ENCODE measurements around the gene EIF4A2.

Gene EIF4A2

GRCh38 chr3:186783058-186783730 is at the start of gene EIF4A2:
Gene EIF4A2 (plus strand): TSS chr3:186783577. CDS start chr3:186783611, 34 bp downstream.
- peak; percentile 87 for DNase-seq

GRCh38 chr3:186742618-186743380 is 40.6 kb upstream of the EIF4A2 start:
- DNase-seq, result no peak

GRCh38 chr3:186743666-186744065 is 39.7 kb upstream of the EIF4A2 start:
- no peak for DNase-seq

GRCh38 chr3:186746008-186746407 is 37.4 kb upstream of the EIF4A2 start:
- DNase-seq, result no peak

- no peak for DNase-seq
These were observed 33.1 kb upstream of the EIF4A2 start for GRCh38 chr3:186750316-186750715.

- DNase-seq, result no peak
These were observed 31.9 kb upstream of the EIF4A2 start for GRCh38 chr3:186751480-186751879.

GRCh38 chr3:186754006-186754405 is 29.4 kb upstream of the EIF4A2 start:
- no peak for DNase-seq

GRCh38 chr3:186754871-186755270 is 28.5 kb upstream of the EIF4A2 start:
- DNase-seq, result no peak

- DNase-seq, result no peak
These were observed 26.2 kb upstream of the EIF4A2 start for GRCh38 chr3:186757214-186757613.

GRCh38 chr3:186757686-186758220 is 25.6 kb upstream of the EIF4A2 start:
- DNase-seq, result no peak

GRCh38 chr3:186759231-186759930 is 24.0 kb upstream of the EIF4A2 start:
- no peak for DNase-seq

- DNase-seq, result no peak
These were observed 23.1 kb upstream of the EIF4A2 start for GRCh38 chr3:186760141-186760833.

GRCh38 chr3:186760897-186761447 is 22.4 kb upstream of the EIF4A2 start:
- DNase-seq, result no peak

GRCh38 chr3:186772281-186772694 is 11.1 kb upstream of the EIF4A2 start:
- DNase-seq, result no peak

GRCh38 chr3:186772701-186773417 is 10.5 kb upstream of the EIF4A2 start:
- DNase-seq, result peak; percentile 35

- DNase-seq, result no peak
These were observed 7.4 kb upstream of the EIF4A2 start for GRCh38 chr3:186775999-186776398.

GRCh38 chr3:186779204-186779603 is 4.2 kb upstream of the EIF4A2 start:
- no peak for DNase-seq

- no peak for DNase-seq
These were observed 777 bp upstream of the EIF4A2 start for GRCh38 chr3:186782542-186783057.

GRCh38 chr3:186783731-186784515 is 546 bp downstream of the EIF4A2 start:
- peak; percentile 70 for DNase-seq

- no peak for DNase-seq
These were observed 1.6 kb downstream of the EIF4A2 start for GRCh38 chr3:186784820-186785494.

Measured in activated CD4-positive, alpha-beta T cell treated with anti-CD3 and anti-CD28 coated beads for 1 hour (primary cell).